Measurements from ENCODE around the gene DBN1.

The DBN1 gene

DNA sequence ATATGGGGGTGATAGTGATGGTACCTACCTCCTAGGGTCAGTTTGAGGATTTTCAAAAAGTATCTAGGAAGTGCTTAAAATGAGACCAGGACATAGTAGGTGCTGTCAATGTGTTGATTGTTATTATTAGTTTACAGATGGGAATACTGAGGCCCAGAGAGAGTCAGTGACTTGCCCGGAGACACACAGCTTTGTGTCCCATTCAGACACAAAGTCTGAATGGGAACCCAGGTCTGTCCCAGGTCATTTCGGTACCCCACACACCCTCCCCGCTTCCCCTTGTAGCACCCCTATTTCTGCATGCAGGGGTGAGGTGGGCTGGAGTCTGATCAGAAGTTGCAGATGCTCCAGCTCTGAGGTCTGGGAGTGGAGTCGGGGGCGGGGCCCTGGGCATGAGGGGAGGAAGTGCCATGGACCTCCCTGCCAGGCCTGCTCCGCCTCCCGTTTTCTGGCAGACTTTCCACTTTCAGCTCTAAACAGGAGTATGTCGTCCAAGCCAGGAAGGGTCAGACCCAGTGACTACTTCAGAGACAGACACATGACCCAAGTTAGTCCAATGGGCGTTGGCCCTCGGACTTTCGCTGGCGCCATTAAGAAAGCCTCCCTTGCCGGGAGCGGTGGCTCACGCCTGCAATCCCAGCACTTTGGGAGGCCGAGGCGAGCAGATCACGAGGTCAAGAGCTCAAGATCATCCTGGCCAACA, 3.2 kb upstream of the DBN1 start:
- peak; percentile 36 for DNase-seq (ENCODE audit: low read depth)
- Histone ChIP-seq H3K9me3 (ENCODE audit: control insufficient read depth, low read length) (no peaks in the 10 kb centered on the region), H3K4me1 (ENCODE audit: control insufficient read depth, insufficient read depth, low read length) (peaks cover 47% of the 10 kb centered on the region), H3K36me3 (ENCODE audit: control insufficient read depth, insufficient read depth, low read length, severe bottlenecking) (no peaks in the 10 kb centered on the region), H3K4me3 (ENCODE audit: low read length) (no peak overlapping the region), H3K27me3 (replicated peaks; ENCODE audit: control insufficient read depth, insufficient read depth, low read length) (no peaks in the 10 kb centered on the region), H3K9ac (ENCODE audit: low read length) (no peak overlapping the region)

- Histone ChIP-seq H3K27me3 (replicated peaks; ENCODE audit: control insufficient read depth, insufficient read depth, low read length) (no peaks in the 10 kb centered on the region), H3K4me3 (ENCODE audit: low read length) (no peak overlapping the region), H3K4me1 (ENCODE audit: control insufficient read depth, insufficient read depth, low read length) (peaks cover 53% of the 10 kb centered on the region), H3K36me3 (ENCODE audit: control insufficient read depth, insufficient read depth, low read length, severe bottlenecking) (no peaks in the 10 kb centered on the region), H3K9ac (ENCODE audit: low read length) (no peak overlapping the region), H3K9me3 (ENCODE audit: control insufficient read depth, low read length) (no peaks in the 10 kb centered on the region)
- no peak for DNase-seq (ENCODE audit: low read depth)
These were observed 2.4 kb upstream of the DBN1 start for GRCh38 chr5:177475563-177476427.

DNA sequence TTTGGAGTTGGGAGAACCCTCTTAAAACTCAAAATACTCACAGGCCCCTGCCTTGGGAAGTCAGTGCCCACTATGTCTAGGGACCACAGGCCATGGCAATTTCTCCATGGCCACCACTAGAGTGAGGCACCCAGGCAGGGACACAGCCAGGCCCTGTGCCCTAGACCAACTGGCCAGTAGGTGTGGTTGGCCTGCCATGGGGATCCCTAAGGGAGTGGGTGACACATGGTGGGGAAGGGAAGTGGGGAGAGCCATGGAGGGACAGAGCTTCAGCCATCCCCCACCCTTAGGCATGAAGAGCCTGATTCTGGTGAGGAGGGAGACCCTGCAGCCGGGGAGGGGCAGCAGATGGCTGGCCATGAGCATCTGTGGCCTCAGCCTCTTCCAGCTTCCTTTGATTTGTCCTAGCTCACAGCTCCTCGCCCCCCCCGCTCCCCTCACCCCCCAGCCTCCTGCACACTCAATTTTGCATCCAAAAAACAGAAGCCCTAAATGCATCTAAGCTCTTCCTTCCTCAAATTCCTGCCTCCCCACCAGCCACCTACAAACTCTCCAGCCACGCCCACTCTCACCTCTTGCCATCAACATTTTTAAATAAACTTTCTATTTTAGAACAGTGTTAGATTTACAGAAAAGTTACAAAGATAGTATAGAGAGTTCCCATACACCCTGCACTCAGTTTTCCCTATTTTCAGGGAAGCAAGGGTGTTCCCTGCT, 1.6 kb upstream of the DBN1 start:
- Histone ChIP-seq H3K27me3 (replicated peaks; ENCODE audit: control insufficient read depth, insufficient read depth, low read length) (no peaks in the 10 kb centered on the region), H3K4me1 (ENCODE audit: control insufficient read depth, insufficient read depth, low read length) (peaks cover 57% of the 10 kb centered on the region), H3K9ac (ENCODE audit: low read length) (no peak overlapping the region), H3K36me3 (ENCODE audit: control insufficient read depth, insufficient read depth, low read length, severe bottlenecking) (no peaks in the 10 kb centered on the region), H3K4me3 (ENCODE audit: low read length) (no peak overlapping the region), H3K9me3 (ENCODE audit: control insufficient read depth, low read length) (no peaks in the 10 kb centered on the region)
- DNase-seq (ENCODE audit: low read depth): peak; percentile 21

DNA sequence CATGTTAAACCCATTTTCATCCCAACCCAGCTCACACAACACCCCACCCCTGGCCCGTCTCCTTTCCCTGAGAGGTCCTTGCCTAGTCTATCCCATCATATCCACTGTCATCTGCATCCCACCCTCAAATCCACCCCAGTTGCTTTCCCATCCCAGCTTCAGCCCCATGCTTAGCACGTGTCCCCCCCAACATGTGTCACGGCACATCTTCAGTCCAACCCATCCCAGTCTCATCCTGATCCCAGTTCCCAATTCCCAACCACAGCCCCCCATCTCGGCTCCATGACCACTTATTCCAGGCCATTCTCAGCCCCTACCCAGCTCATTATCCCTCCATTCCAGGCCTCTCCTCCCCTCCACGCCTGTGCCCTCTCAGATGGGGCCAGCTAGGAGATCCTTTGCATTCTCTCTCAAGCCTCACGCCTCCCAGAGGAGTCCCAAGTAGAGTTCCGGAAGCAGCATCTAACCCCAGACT, 605 bp upstream of the DBN1 start:
- DNase-seq (ENCODE audit: low read depth): no peak
- H3K9me3 ChIP-seq (ENCODE audit: control insufficient read depth, low read length): no peaks in the 10 kb centered on the region
- H3K9ac ChIP-seq (ENCODE audit: low read length): peak overlapping the region; percentile 46
- H3K4me1 ChIP-seq (ENCODE audit: control insufficient read depth, insufficient read depth, low read length): peaks cover 57% of the 10 kb centered on the region
- no peaks in the 10 kb centered on the region for H3K27me3 ChIP-seq (replicated peaks; ENCODE audit: control insufficient read depth, insufficient read depth, low read length)
- no peak overlapping the region for H3K4me3 ChIP-seq (ENCODE audit: low read length)
- no peaks in the 10 kb centered on the region for H3K36me3 ChIP-seq (ENCODE audit: control insufficient read depth, insufficient read depth, low read length, severe bottlenecking)

DNA sequence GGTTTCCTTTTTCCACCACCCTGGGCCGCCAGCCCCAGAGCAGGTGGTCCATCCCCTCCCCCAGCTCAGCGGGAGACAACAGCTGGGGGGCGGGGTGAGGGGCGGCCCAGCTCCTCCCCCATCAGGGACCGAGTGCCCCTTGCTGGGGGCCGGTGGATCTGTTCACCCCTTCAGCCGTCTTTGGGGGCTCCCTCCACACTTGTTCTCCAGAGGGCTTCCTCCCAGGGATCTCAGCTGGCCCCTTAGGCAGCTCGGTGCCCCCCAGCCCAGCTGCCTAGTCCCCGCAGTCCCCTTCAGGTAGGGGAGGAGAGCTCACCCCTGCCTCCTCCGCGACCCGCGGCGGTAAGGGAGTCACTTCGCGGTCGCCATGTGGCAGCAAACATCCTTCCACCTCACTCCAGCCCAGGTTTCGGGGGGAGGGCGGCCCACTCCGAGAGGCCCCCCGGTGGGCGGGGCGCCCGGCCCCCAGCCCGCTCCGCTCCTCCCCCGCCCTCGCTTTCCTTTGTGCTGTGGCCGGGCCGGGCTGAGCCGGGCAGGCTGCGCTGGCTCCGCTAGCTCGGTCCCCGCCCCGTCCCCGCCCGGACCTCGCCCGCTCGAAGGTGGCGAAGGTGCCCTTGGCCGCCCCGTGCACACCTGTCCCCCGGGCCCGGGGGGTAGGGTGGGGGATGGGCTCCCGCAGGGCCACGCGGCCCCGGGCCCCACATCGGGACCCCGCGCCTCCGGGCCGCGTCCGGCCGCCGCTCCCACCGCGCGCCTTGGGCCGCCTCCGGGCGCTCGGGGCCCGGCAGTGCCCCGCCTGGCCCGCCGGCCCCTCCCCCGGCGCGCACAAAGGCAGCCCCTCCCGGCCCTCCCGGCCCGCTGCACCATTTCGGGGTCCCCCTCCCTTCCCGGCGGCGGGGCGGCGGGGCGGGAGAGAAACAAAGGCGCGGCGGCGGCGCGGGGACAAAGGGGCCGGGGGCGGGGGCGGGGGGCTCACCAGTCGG, 683 bp downstream of the DBN1 start:
- DNase-seq (ENCODE audit: low read depth): peak; percentile 66
- no peaks in the 10 kb centered on the region for H3K27me3 ChIP-seq (replicated peaks; ENCODE audit: control insufficient read depth, insufficient read depth, low read length)

GRCh38 chr5:177471610-177472356, 1.7 kb downstream of the DBN1 start:
- H3K36me3 ChIP-seq (ENCODE audit: control insufficient read depth, insufficient read depth, low read length, severe bottlenecking): peaks cover 11% of the 10 kb centered on the region
- H3K9ac ChIP-seq (ENCODE audit: low read length): peak overlapping the region; percentile 87
- H3K27me3 ChIP-seq (replicated peaks; ENCODE audit: control insufficient read depth, insufficient read depth, low read length): no peaks in the 10 kb centered on the region
- DNase-seq (ENCODE audit: low read depth): peak; percentile 45
- no peaks in the 10 kb centered on the region for H3K9me3 ChIP-seq (ENCODE audit: control insufficient read depth, low read length)
- peaks cover 48% of the 10 kb centered on the region for H3K4me1 ChIP-seq (ENCODE audit: control insufficient read depth, insufficient read depth, low read length)
- peak overlapping the region; percentile 82 for H3K4me3 ChIP-seq (ENCODE audit: low read length)

More for the DNA sequence above, 683 bp downstream of the DBN1 start:
- H3K9me3 ChIP-seq (ENCODE audit: control insufficient read depth, low read length): no peaks in the 10 kb centered on the region
- H3K9ac ChIP-seq (ENCODE audit: low read length): peak overlapping the region; percentile 87
- H3K36me3 ChIP-seq (ENCODE audit: control insufficient read depth, insufficient read depth, low read length, severe bottlenecking): peaks cover under 1% of the 10 kb centered on the region
- peak overlapping the region; percentile 82 for H3K4me3 ChIP-seq (ENCODE audit: low read length)
- peaks cover 53% of the 10 kb centered on the region for H3K4me1 ChIP-seq (ENCODE audit: control insufficient read depth, insufficient read depth, low read length)

GRCh38 chr5:177470759-177471536, 2.5 kb downstream of the DBN1 start:
- peak overlapping the region; percentile 87 for H3K9ac ChIP-seq (ENCODE audit: low read length)
- H3K27me3 ChIP-seq (replicated peaks; ENCODE audit: control insufficient read depth, insufficient read depth, low read length): no peaks in the 10 kb centered on the region
- H3K4me1 ChIP-seq (ENCODE audit: control insufficient read depth, insufficient read depth, low read length): peaks cover 44% of the 10 kb centered on the region
- H3K36me3 ChIP-seq (ENCODE audit: control insufficient read depth, insufficient read depth, low read length, severe bottlenecking): peaks cover 19% of the 10 kb centered on the region
- peak; percentile 31 for DNase-seq (ENCODE audit: low read depth)
- peak overlapping the region; percentile 82 for H3K4me3 ChIP-seq (ENCODE audit: low read length)
- no peaks in the 10 kb centered on the region for H3K9me3 ChIP-seq (ENCODE audit: control insufficient read depth, low read length)

GRCh38 chr5:177469750-177470525, 3.5 kb downstream of the DBN1 start:
- Histone ChIP-seq H3K9ac (ENCODE audit: low read length) (peak overlapping the region; percentile 57), H3K4me1 (ENCODE audit: control insufficient read depth, insufficient read depth, low read length) (peaks cover 44% of the 10 kb centered on the region), H3K27me3 (replicated peaks; ENCODE audit: control insufficient read depth, insufficient read depth, low read length) (no peaks in the 10 kb centered on the region), H3K4me3 (ENCODE audit: low read length) (no peak overlapping the region), H3K9me3 (ENCODE audit: control insufficient read depth, low read length) (no peaks in the 10 kb centered on the region), H3K36me3 (ENCODE audit: control insufficient read depth, insufficient read depth, low read length, severe bottlenecking) (peaks cover 29% of the 10 kb centered on the region)
- no peak for DNase-seq (ENCODE audit: low read depth)

All from adipocyte (in vitro differentiated cells).